CD14-positive monocyte (primary cell): ENCODE data around the gene MB21D2. TPM values are rescaled to one million over a fixed set of nuclear protein-coding genes. Genes with fewer than 3 reads are reported as not detected.

ENCODE experiments used
- DNase-seq, 3 donors: peaks; one replicate each; pipeline ENCODE4 v3.0.0-alpha.2; 2011 to 2022
- H2AFZ ChIP-seq: 2 replicates; pipeline ENCODE4 v1.6.0; 2012; ENCODE audit warnings: mild to moderate bottlenecking, low read depth, low read length, inconsistent platforms; ENCODE audit not compliant: insufficient read depth, poor library complexity, severe bottlenecking
- H3K27ac ChIP-seq, 2 donors: 1 replicate in 1 of 2; 2 replicates in 1 of 2; pipeline ENCODE4 v1.5.1; 2012 to 2013; ENCODE audit warnings: low read length in 2 of 2, control low read depth in 1 of 2, inconsistent platforms in 1 of 2, low read depth in 1 of 2, mild to moderate bottlenecking in 1 of 2
- H3K27me3 ChIP-seq, 2 donors: one replicate each; pipeline versions ENCODE4 v1.6.0 to v1.6.1; 2011 to 2013; ENCODE audit warnings: low read length in 2 of 2; ENCODE audit not compliant: control insufficient read depth in 2 of 2, insufficient read depth in 2 of 2
- H3K36me3 ChIP-seq, 2 donors: replicated peaks in 1 of 2; 1 replicate in 1 of 2; 2 replicates in 1 of 2; pipeline versions ENCODE4 v1.5.1 to v1.6.1; 2012 to 2013; ENCODE audit warnings: low read length in 2 of 2, control low read depth in 1 of 2, inconsistent platforms in 1 of 2, mild to moderate bottlenecking in 1 of 2; ENCODE audit not compliant: insufficient read depth in 2 of 2, control insufficient read depth in 1 of 2
- H3K4me1 ChIP-seq, 2 donors: 1 replicate in 1 of 2; 2 replicates in 1 of 2; pipeline versions ENCODE4 v1.5.1 to v1.6.1; 2012 to 2013; ENCODE audit warnings: low read length in 2 of 2, control low read depth in 1 of 2, inconsistent platforms in 1 of 2, mild to moderate bottlenecking in 1 of 2, moderate library complexity in 1 of 2; ENCODE audit not compliant: insufficient read depth in 2 of 2, control insufficient read depth in 1 of 2
- H3K4me2 ChIP-seq: replicated peaks from 2 replicates; pipeline ENCODE3; 2012; ENCODE audit warnings: low read length, moderate library complexity, mild to moderate bottlenecking; ENCODE audit not compliant: poor library complexity, severe bottlenecking; ENCODE audit errors: extremely low read depth
- H3K4me3 ChIP-seq, 3 experiments: fragments of 200-600 bp in 1 of 3; sonication (generic) in 1 of 3; replicated peaks in 1 of 3; 1 replicate in 2 of 3; 2 replicates in 1 of 3; pipeline ENCODE4 v1.5.1; 2011 to 2013; ENCODE audit warnings: low read length in 3 of 3, mild to moderate bottlenecking in 3 of 3, control low read depth in 2 of 3, low read depth in 2 of 3, inconsistent platforms in 1 of 3, moderate library complexity in 1 of 3
- H3K79me2 ChIP-seq: 2 replicates; pipeline ENCODE4 v1.6.0; 2012; ENCODE audit warnings: mild to moderate bottlenecking, control low read depth, inconsistent platforms, low read length, moderate library complexity; ENCODE audit not compliant: insufficient read depth
- H3K9ac ChIP-seq: 2 replicates; pipeline ENCODE4 v1.6.0; 2017; ENCODE audit warnings: low read length, mild to moderate bottlenecking; ENCODE audit not compliant: insufficient read depth, poor library complexity, severe bottlenecking
- H3K9me3 ChIP-seq, 2 donors: replicated peaks in 1 of 2; 1 replicate in 1 of 2; 2 replicates in 1 of 2; pipeline versions ENCODE4 v1.5.1 to v1.6.1; 2012 to 2013; ENCODE audit warnings: low read length in 2 of 2, control low read depth in 1 of 2; ENCODE audit not compliant: control insufficient read depth in 1 of 2, insufficient read depth in 1 of 2
- H4K20me1 ChIP-seq: 2 replicates; pipeline ENCODE4 v1.6.0; 2012; ENCODE audit warnings: mild to moderate bottlenecking, low read length, control low read depth, moderate library complexity; ENCODE audit not compliant: insufficient read depth
- H3K27ac Mint-ChIP-seq, 7 donors: one replicate each; pipeline ENCODE4 v1.8.0; 2020; ENCODE audit warnings: mild to moderate bottlenecking in 7 of 7, mixed read lengths in 7 of 7, moderate library complexity in 6 of 7, inconsistent platforms in 2 of 7
- H3K27me3 Mint-ChIP-seq, 3 donors: one replicate each; pipeline ENCODE4 v1.8.0; 2021 to 2022; ENCODE audit warnings: low read depth in 3 of 3, mild to moderate bottlenecking in 3 of 3, mixed read lengths in 3 of 3, moderate library complexity in 3 of 3, inconsistent platforms in 1 of 3
- H3K36me3 Mint-ChIP-seq, 2 donors: one replicate each; pipeline ENCODE4 v1.8.0; 2020; ENCODE audit warnings: mixed read lengths in 2 of 2, inconsistent platforms in 1 of 2, mild to moderate bottlenecking in 1 of 2
- H3K4me1 Mint-ChIP-seq: one replicate; pipeline ENCODE4 v1.8.0; 2020; ENCODE audit warnings: mild to moderate bottlenecking, mixed read lengths
- H3K4me3 Mint-ChIP-seq, 2 donors: one replicate each; pipeline ENCODE4 v1.8.0; 2020; ENCODE audit warnings: mild to moderate bottlenecking in 2 of 2, mixed read lengths in 2 of 2, moderate library complexity in 1 of 2
- H3K9me3 Mint-ChIP-seq, 7 donors: one replicate each; pipeline ENCODE4 v1.8.0; 2020 to 2022; ENCODE audit warnings: mixed read lengths in 7 of 7, mild to moderate bottlenecking in 6 of 7, moderate library complexity in 6 of 7, inconsistent platforms in 2 of 7
- CTCF ChIP-seq: fragments of 200-600 bp; IDR thresholded peaks from one replicate; pipeline ENCODE4 v1.8.0; 2022; ENCODE audit warnings: antibody characterized with exemption, mild to moderate bottlenecking
- WGBS: methylation state at CpG from one replicate; pipeline ENCODE4 v1.1.5; 2013; ENCODE audit warnings: missing lambda C conversion rate; ENCODE audit not compliant: insufficient coverage; 5-methylcytosine and 5-hydroxymethylcytosine counted together
- intact Hi-C, 2 donors: fragments of 100-400 bp; cut with micrococcal nuclease; formaldehyde crosslinking; loops; one replicate each; pipeline versions ENCODE4 v1.15.0 to v1.15.1; 2023
- polyA plus RNA-seq, 3 donors: library from polyadenylated mRNA; depleted of rRNA in 1 of 3; unstranded in 2 of 3; stranded (reverse) in 1 of 3; fragments of 300-500 nt in 2 of 3; fragments of >200 nt in 1 of 3; fragmentation: Illumina TruSeq in 2 of 3; gene quantifications; 1 replicate in 2 of 3; 2 replicates in 1 of 3; pipeline ENCODE4 v1.2.3, GENCODE V29; 2012 to 2021

The MB21D2 gene
- polyA plus RNA-seq, 3 donors, result 0.37 to 0.77 (median 0.59) TPM

DNA sequence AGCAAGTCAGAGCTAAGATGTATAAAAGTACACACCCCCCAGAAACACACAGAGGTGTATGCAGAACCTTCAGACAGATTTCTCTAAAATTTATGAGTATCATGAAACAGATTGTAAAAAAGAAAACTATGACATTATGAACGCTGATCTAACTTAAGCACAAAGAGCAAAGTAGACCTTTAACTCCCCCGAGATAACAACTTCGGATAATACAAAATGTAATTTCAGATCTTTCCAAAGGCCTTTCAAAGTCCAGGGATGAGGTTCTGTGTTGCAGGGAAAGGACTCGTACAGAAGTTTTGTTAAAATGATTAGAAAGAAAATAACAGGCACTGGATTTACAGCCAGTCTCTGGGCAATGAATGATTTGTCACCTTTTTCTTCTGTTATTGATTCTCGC lies 97.5 kb downstream of the MB21D2 start:
- peaks cover 3 to 11% (median 4%) of the 10 kb centered on the region in 3 donors for H3K27me3 Mint-ChIP-seq
- H3K9me3 ChIP-seq, result no peaks in the 10 kb centered on the region
- no peak overlapping the region for H3K4me3 ChIP-seq
- H3K36me3 Mint-ChIP-seq, result no peaks in the 10 kb centered on the region
- no peak overlapping the region for H3K4me3 Mint-ChIP-seq
- peaks cover 0 to 2% (median 0%) of the 10 kb centered on the region in 7 donors for H3K9me3 Mint-ChIP-seq
- intact Hi-C loops, result no loop called here
- H3K27ac Mint-ChIP-seq, result no peak overlapping the region
- no peaks in the 10 kb centered on the region for H3K36me3 ChIP-seq
- H3K27me3 ChIP-seq, result no peaks in the 10 kb centered on the region
- H3K27ac ChIP-seq, result no peak overlapping the region
- no peaks in the 10 kb centered on the region for H3K4me1 Mint-ChIP-seq
- no peak overlapping the region for H3K4me2 ChIP-seq
- H4K20me1 ChIP-seq, result no peaks in the 10 kb centered on the region
- no peak overlapping the region for H2AFZ ChIP-seq
- TF ChIP-seq CTCF, result no peak
- H3K4me1 ChIP-seq, result no peaks in the 10 kb centered on the region
- H3K79me2 ChIP-seq, result no peaks in the 10 kb centered on the region
- no peak overlapping the region for H3K9ac ChIP-seq
- 95% methylated on average over 2 of the region's 5 CpGs for WGBS
- DNase-seq, result no peak

DNA sequence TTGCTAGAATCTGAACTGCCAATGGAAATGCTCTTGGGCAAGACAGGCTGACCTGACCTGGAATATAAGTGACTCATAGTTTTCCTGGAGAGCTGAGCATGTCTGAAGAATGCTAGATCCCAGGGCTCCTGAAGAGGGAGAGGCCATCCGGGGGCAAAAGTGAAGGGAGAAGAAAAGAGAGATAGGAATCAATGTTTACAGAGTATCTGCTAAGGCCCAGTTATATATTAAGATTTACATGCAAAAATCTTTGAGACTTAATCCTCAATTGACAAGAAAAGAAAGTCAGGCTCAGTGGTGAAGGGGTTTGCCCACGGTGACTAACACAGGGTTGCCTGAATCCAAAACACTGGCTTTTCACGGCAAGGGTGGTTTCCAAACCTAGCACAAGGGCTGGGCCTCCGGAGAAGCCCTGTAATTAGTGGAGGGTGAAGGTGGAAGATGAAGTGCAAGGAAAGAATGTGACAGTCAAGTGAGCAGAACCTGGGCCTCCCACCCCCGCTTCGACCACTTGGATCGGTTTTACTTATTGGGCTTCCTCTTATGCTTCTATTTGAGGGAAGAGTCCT lies 98.6 kb downstream of the MB21D2 start:
- H3K36me3 ChIP-seq, result no peaks in the 10 kb centered on the region
- Mint-ChIP-seq H3K36me3 (no peaks in the 10 kb centered on the region), H3K4me1 (no peaks in the 10 kb centered on the region), H3K4me3 (no peak overlapping the region), H3K27me3 (peaks cover 2 to 11% (median 3%) of the 10 kb centered on the region in 3 donors), H3K27ac (no peak overlapping the region), H3K9me3 (peaks cover 0 to 2% (median 0%) of the 10 kb centered on the region in 7 donors)
- no peaks in the 10 kb centered on the region for H4K20me1 ChIP-seq
- H3K4me2 ChIP-seq, result no peak overlapping the region
- no peaks in the 10 kb centered on the region for H3K79me2 ChIP-seq
- H2AFZ ChIP-seq, result no peak overlapping the region
- H3K9ac ChIP-seq, result no peak overlapping the region
- H3K4me3 ChIP-seq, result no peak overlapping the region
- no peaks in the 10 kb centered on the region for H3K4me1 ChIP-seq
- intact Hi-C loops, result loop anchor here (5.0 to 10.0 kb wide), 3 partner anchors 223 to 756 kb away; no protein-coding TSS in a partner anchor
- 87% methylated on average over 4 of the region's 7 CpGs for WGBS
- no peaks in the 10 kb centered on the region for H3K9me3 ChIP-seq
- H3K27me3 ChIP-seq, result no peaks in the 10 kb centered on the region
- DNase-seq, result peak in 1 of 3 donors; percentile 66
- H3K27ac ChIP-seq, result no peak overlapping the region
- no peak for TF ChIP-seq CTCF
